GM13977 (cell line): ENCODE results near the gene SLC16A12.

Source experiments
- DNase-seq: peaks from one replicate; pipeline ENCODE4 v3.0.0; 2012; ENCODE audit warnings: low spot score
- CTCF ChIP-seq: IDR thresholded peaks from 2 replicates; pipeline ENCODE4 v1.5.1; 2012; ENCODE audit warnings: mild to moderate bottlenecking, control low read depth; ENCODE audit not compliant: insufficient read depth; ENCODE audit errors: extremely low read depth, missing control alignments
- in situ Hi-C: fragments of 300-500 bp; cut with MboI; formaldehyde crosslinking; loops from one replicate; pipeline ENCODE4 v1.12.0; 2022; ENCODE audit warnings: low sequenced_read_pairs, low pct_unique_long_range_greater_than_20kb, mixed read lengths, inconsistent platforms; ENCODE audit not compliant: unreplicated experiment

The SLC16A12 gene

GRCh38 chr10:89563311-89563710, 27.9 kb upstream of the SLC16A12 start:
- no peak for DNase-seq
- no peak for TF ChIP-seq CTCF
- in situ Hi-C loops: loop anchor here (10.0 kb wide), 1 partner anchor 139 kb away; no protein-coding TSS in a partner anchor

GRCh38 chr10:89556600-89556999, 21.2 kb upstream of the SLC16A12 start:
- no peak for TF ChIP-seq CTCF

GRCh38 chr10:89555688-89556445, 20.5 kb upstream of the SLC16A12 start:
- in situ Hi-C loops: no loop called here
- no peak for TF ChIP-seq CTCF
- DNase-seq: no peak

More at GRCh38 chr10:89556600-89556999, 21.2 kb upstream of the SLC16A12 start:
- no peak for DNase-seq
- in situ Hi-C loops: no loop called here

- in situ Hi-C loops: no loop called here
- DNase-seq: no peak
- TF ChIP-seq CTCF: no peak
These were observed 19.0 kb upstream of the SLC16A12 start for GRCh38 chr10:89554433-89554832.

- in situ Hi-C loops: no loop called here
- TF ChIP-seq CTCF: no peak
- DNase-seq: no peak
These were observed 17.8 kb upstream of the SLC16A12 start for GRCh38 chr10:89553064-89553734.

GRCh38 chr10:89552213-89552612, 16.8 kb upstream of the SLC16A12 start:
- in situ Hi-C loops: no loop called here
- DNase-seq: no peak
- TF ChIP-seq CTCF: no peak
